A549 (cell line): ENCODE results near the gene HMCN1. TPM values are rescaled to one million over a fixed set of nuclear protein-coding genes. Genes with fewer than 3 reads are reported as not detected.

Experiments
- ATAC-seq, 2 experiments: fragments of 200-7000 bp in 1 of 2; fragments of >200 bp in 1 of 2; cut with Nextera tagmentation in 1 of 2; cut with Tn5 transposase in 1 of 2; 3 replicates each; pipeline versions ENCODE4 v1.8.0 to v1.9.1; 2018 to 2020; ENCODE audit warnings: mild to moderate bottlenecking in 1 of 2, moderate library complexity in 1 of 2
- CTCF ChIA-PET: fragments of 300-600 bp; sonication (Branson Sonifier 250); formaldehyde crosslinking; extraction: SDS; loops from one replicate; lab custom pipeline; 2021; ENCODE audit warnings: antibody characterized with exemption, inconsistent platforms; lab: Yijun Ruan, JAX
- POLR2A ChIA-PET: fragments of 350-600 bp; formaldehyde crosslinking; extraction: SDS; loops from one replicate; lab custom pipeline; 2021; ENCODE audit warnings: antibody characterized with exemption, inconsistent platforms; lab: Yijun Ruan, JAX
- DNase-seq, 2 experiments: peaks; one replicate each; pipeline versions ENCODE4 v3.0.0 to v3.0.0-alpha.2; 2011 to 2016; ENCODE audit warnings: low read depth in 1 of 2, low spot score in 1 of 2
- FAIRE-seq: peaks from 2 replicates; lab custom pipeline; 2011; peaks lifted over from hg19 to GRCh38; lab: Jason Lieb, UNC
- H3K27ac ChIP-seq, 2 experiments: fragments of >200 bp; sonication (Bioruptor Twin); formaldehyde crosslinking; 3 replicates each; pipeline ENCODE4 v1.5.1; 2016 to 2017
- H3K4me1 ChIP-seq: fragments of >200 bp; sonication (Bioruptor Twin); formaldehyde crosslinking; 3 replicates; pipeline ENCODE4 v1.6.1; 2016
- H3K4me2 ChIP-seq: fragments of >200 bp; sonication (Bioruptor Twin); formaldehyde crosslinking; 3 replicates; pipeline ENCODE4 v1.6.1; 2016
- H3K4me3 ChIP-seq: fragments of >200 bp; sonication (Bioruptor Twin); formaldehyde crosslinking; 3 replicates; pipeline ENCODE4 v1.5.1; 2016
- H3K9me3 ChIP-seq: fragments of >200 bp; sonication (Bioruptor Twin); formaldehyde crosslinking; 3 replicates; pipeline ENCODE4 v1.6.1; 2016
- BHLHE40 ChIP-seq: IDR thresholded peaks from 2 replicates; pipeline ENCODE4 v1.6.1; 2012; ENCODE audit warnings: low read depth, low read length, inconsistent platforms
- CBX2 ChIP-seq: fragments of 200-600 bp; sonication (generic); IDR thresholded peaks from 2 replicates; pipeline ENCODE4 v1.6.1; 2016; ENCODE audit warnings: low read depth, mild to moderate bottlenecking, borderline replicate concordance
- CEBPB ChIP-seq, 2 experiments: fragments of >200 bp in 1 of 2; sonication (Bioruptor Twin) in 1 of 2; formaldehyde crosslinking in 1 of 2; IDR thresholded peaks; 2 replicates each; pipeline ENCODE4 v1.6.1; 2012 to 2016
- EHMT2 ChIP-seq: fragments of 200-600 bp; sonication (generic); IDR thresholded peaks from 2 replicates; pipeline ENCODE4 v1.6.1; 2016; ENCODE audit warnings: antibody characterized with exemption, low read depth, mild to moderate bottlenecking, moderate library complexity
- ESRRA ChIP-seq: fragments of 150-350 bp; IDR thresholded peaks from 2 replicates; pipeline ENCODE4 v1.6.1; 2014; ENCODE audit warnings: mild to moderate bottlenecking, low read length, borderline replicate concordance
- GATA3 ChIP-seq: IDR thresholded peaks from 2 replicates; pipeline ENCODE4 v1.6.1; 2012; ENCODE audit warnings: borderline replicate concordance
- HDAC2 ChIP-seq: fragments of 200-600 bp; sonication (generic); IDR thresholded peaks from 2 replicates; pipeline ENCODE4 v1.6.1; 2016
- HOXA7 ChIP-seq: fragments of 250-450 bp; sonication (Bioruptor Pico); IDR thresholded peaks from 2 replicates; pipeline ENCODE4 v1.5.0; 2020; ENCODE audit warnings: mild to moderate bottlenecking, moderate library complexity
- HOXB13 ChIP-seq: fragments of 250-450 bp; sonication (Bioruptor Pico); IDR thresholded peaks from 2 replicates; pipeline ENCODE4 v1.5.0; 2020; ENCODE audit warnings: low read depth, mild to moderate bottlenecking, moderate library complexity
- HOXB5 ChIP-seq: fragments of 250-450 bp; sonication (Bioruptor Pico); IDR thresholded peaks from 2 replicates; pipeline ENCODE4 v1.5.0; 2020; ENCODE audit warnings: mild to moderate bottlenecking, moderate library complexity
- KDM1A ChIP-seq: fragments of 200-600 bp; sonication (generic); IDR thresholded peaks from 2 replicates; pipeline ENCODE4 v1.6.1; 2016; ENCODE audit warnings: low read depth, mild to moderate bottlenecking
- MAFK ChIP-seq: fragments of 450-650 bp; IDR thresholded peaks from 2 replicates; pipeline ENCODE4 v1.6.1; 2014; ENCODE audit not compliant: partially characterized antibody
- MYC ChIP-seq: IDR thresholded peaks from 2 replicates; pipeline ENCODE4 v1.6.1; 2012; ENCODE audit warnings: mild to moderate bottlenecking, inconsistent platforms, low read length, improper control_type of control experiment, borderline replicate concordance
- NFE2L2 ChIP-seq: fragments of 150-350 bp; conservative IDR thresholded peaks from 2 replicates; pipeline ENCODE4 v1.6.1; 2014; ENCODE audit warnings: low read length
- NPAS2 ChIP-seq: fragments of 250-450 bp; sonication (Bioruptor Pico); IDR thresholded peaks from 2 replicates; pipeline ENCODE4 v1.8.0; 2022; ENCODE audit warnings: mild to moderate bottlenecking, moderate library complexity, borderline replicate concordance
- POLR2A ChIP-seq: IDR thresholded peaks from 2 replicates; pipeline ENCODE4 v1.6.1; 2012; ENCODE audit warnings: mild to moderate bottlenecking, low read length
- POLR2AphosphoS2 ChIP-seq: conservative IDR thresholded peaks from 2 replicates; pipeline ENCODE4 v1.6.1; 2012; ENCODE audit warnings: low read length, improper control_type of control experiment, inconsistent platforms
- RARB ChIP-seq: fragments of 250-450 bp; sonication (Bioruptor Pico); IDR thresholded peaks from 2 replicates; pipeline ENCODE4 v1.8.0; 2021; ENCODE audit warnings: mild to moderate bottlenecking, moderate library complexity
- RCOR1 ChIP-seq: fragments of 150-350 bp; IDR thresholded peaks from 2 replicates; pipeline ENCODE4 v1.6.1; 2014; ENCODE audit warnings: antibody characterized with exemption, low read length, low read depth
- SMC3 ChIP-seq: fragments of >200 bp; sonication (Bioruptor Twin); formaldehyde crosslinking; IDR thresholded peaks from 3 replicates; pipeline ENCODE4 v1.6.1; 2018; ENCODE audit warnings: inconsistent platforms
- SREBF2 ChIP-seq: fragments of 450-650 bp; IDR thresholded peaks from 2 replicates; pipeline ENCODE4 v1.6.1; 2014; ENCODE audit warnings: mild to moderate bottlenecking, moderate library complexity
- TP53 ChIP-seq: fragments of 250-450 bp; sonication (Bioruptor Pico); IDR thresholded peaks from 2 replicates; pipeline ENCODE4 v1.5.0; 2021; ENCODE audit warnings: mild to moderate bottlenecking, moderate library complexity
- ZFP36 ChIP-seq: fragments of 450-650 bp; IDR thresholded peaks from 2 replicates; pipeline ENCODE4 v1.6.1; 2014; ENCODE audit warnings: borderline replicate concordance; ENCODE audit not compliant: partially characterized antibody
- ZSCAN20 ChIP-seq: fragments of 250-450 bp; sonication (Bioruptor Pico); IDR thresholded peaks from 2 replicates; pipeline ENCODE4 v1.8.0; 2022; ENCODE audit warnings: mild to moderate bottlenecking, moderate library complexity
- WGBS: methylation state at CpG from one replicate; pipeline ENCODE4 v1.1.6; 2017; ENCODE audit errors: missing lambda C conversion rate; 5-methylcytosine and 5-hydroxymethylcytosine counted together
- polyA plus RNA-seq, 4 experiments: library from polyadenylated mRNA; depleted of rRNA in 3 of 4; stranded (reverse); fragments of >200 nt; fragmentation: RNase III in 1 of 4; extraction: RNeasy Plus Mini Kit Qiagen cat#74134 plus additional on column Dnase treatment in 1 of 4; gene quantifications; 2 replicates in 3 of 4; 3 replicates in 1 of 4; pipeline ENCODE4 v1.2.3, GENCODE V29; 2011 to 2017
- TF ChIP-seq, protein P1 (sequence below): fragments of 150-350 bp; IDR thresholded peaks from 2 replicates; pipeline ENCODE4 v1.6.1; 2014; ENCODE audit warnings: low read depth, mild to moderate bottlenecking, low read length
- TF ChIP-seq, protein P2 (sequence below): fragments of >200 bp; sonication (Bioruptor Twin); formaldehyde crosslinking; IDR thresholded peaks from 2 replicates; pipeline ENCODE4 v1.6.1; 2016
- TF ChIP-seq, protein P3 (sequence below): fragments of 250-450 bp; sonication (Bioruptor Pico); IDR thresholded peaks from 2 replicates; pipeline ENCODE4 v1.5.0; 2020; ENCODE audit warnings: low read depth, mild to moderate bottlenecking, moderate library complexity
- TF ChIP-seq, protein P4 (sequence below): IDR thresholded peaks from 2 replicates; pipeline ENCODE4 v1.6.1; 2012; ENCODE audit warnings: low read depth, borderline replicate concordance
- TF ChIP-seq, protein P5 (sequence below): fragments of 250-450 bp; sonication (Bioruptor Pico); IDR thresholded peaks from 2 replicates; pipeline ENCODE4 v1.5.0; 2021; ENCODE audit warnings: mild to moderate bottlenecking, moderate library complexity, borderline replicate concordance
- TF ChIP-seq, protein P6 (sequence below): IDR thresholded peaks from 2 replicates; pipeline ENCODE4 v1.6.1; 2012

Gene HMCN1
- polyA plus RNA-seq, 2 of the 4 experiments (the other 2 are of a cell fraction), result 0.03 to 0.06 TPM

DNA sequence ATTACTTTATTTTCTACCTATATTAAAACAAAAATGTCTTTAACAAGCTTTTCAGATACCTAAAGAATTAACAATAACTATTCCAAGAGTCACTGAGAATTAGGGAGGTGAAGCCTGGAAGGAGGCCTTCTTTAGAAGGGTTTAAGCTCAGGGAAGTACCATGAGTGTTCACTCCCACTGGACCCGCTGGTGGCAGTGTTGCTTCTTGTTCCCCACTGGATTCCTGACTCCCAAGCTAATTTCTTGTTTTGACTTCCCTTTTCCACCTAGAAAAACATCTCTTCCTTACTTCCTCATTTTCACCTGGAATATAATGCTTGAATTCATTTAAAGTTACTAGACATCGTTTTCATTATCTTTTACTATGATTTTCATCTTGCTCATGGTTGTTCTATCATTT lies 264.2 kb downstream of the HMCN1 start (continued):
- TF ChIP-seq, protein P1, sequence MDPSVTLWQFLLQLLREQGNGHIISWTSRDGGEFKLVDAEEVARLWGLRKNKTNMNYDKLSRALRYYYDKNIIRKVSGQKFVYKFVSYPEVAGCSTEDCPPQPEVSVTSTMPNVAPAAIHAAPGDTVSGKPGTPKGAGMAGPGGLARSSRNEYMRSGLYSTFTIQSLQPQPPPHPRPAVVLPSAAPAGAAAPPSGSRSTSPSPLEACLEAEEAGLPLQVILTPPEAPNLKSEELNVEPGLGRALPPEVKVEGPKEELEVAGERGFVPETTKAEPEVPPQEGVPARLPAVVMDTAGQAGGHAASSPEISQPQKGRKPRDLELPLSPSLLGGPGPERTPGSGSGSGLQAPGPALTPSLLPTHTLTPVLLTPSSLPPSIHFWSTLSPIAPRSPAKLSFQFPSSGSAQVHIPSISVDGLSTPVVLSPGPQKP, result no peak

DNA sequence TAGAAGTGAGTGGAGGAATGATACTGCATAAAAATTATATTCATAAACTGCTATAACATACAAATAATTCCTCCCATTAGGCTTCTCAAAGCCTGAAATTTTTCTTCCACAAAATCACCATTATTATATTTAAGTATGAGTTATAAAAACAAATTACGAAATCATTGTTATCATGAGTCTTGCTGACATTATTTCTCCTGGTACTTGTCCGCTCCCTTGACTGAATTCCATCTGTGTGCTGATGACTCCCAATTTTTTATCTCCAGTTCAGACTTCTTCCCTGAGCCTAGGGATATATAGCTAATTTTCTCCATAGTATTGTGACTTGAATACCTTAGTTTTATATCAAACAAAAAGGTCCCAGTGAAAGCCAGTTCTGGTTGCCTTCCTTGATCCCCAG lies 268.2 kb downstream of the HMCN1 start:
- Histone ChIP-seq H3K4me3 (no peak overlapping the region), H3K4me2 (no peak overlapping the region), H3K27ac (no peak overlapping the region)
- WGBS, result 47% methylated on average over 2 of the region's 2 CpGs
- no peak for DNase-seq
- TF ChIP-seq CBX2 (no peak), SREBF2 (no peak), CEBPB (IDR thresholded peaks at IDR 0.05) (no peak), ZFP36 (no peak), POLR2AphosphoS2 (no peak), MAFK (no peak), NFE2L2 (no peak), RCOR1 (no peak), HDAC2 (no peak), HOXB13 (CRISPR knock-in tag) (no peak), HOXA7 (no peak), POLR2A (no peak), EHMT2 (no peak), MYC (no peak), TP53 (CRISPR knock-in tag) (no peak), SMC3 (no peak), ESRRA (no peak), HOXB5 (no peak)
- TF ChIP-seq, protein P2, sequence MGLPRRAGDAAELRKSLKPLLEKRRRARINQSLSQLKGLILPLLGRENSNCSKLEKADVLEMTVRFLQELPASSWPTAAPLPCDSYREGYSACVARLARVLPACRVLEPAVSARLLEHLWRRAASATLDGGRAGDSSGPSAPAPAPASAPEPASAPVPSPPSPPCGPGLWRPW, result no peak
- TF ChIP-seq, protein P3, sequence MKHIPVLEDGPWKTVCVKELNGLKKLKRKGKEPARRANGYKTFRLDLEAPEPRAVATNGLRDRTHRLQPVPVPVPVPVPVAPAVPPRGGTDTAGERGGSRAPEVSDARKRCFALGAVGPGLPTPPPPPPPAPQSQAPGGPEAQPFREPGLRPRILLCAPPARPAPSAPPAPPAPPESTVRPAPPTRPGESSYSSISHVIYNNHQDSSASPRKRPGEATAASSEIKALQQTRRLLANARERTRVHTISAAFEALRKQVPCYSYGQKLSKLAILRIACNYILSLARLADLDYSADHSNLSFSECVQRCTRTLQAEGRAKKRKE (CRISPR knock-in tag), result no peak
- TF ChIP-seq, all 56 proteins: peak for 0
- POLR2A ChIA-PET, result no interaction called here
- ATAC-seq (no peak), FAIRE-seq (no peak)
- H3K9me3 ChIP-seq, result no peaks in the 10 kb centered on the region
- H3K4me1 ChIP-seq, result no peaks in the 10 kb centered on the region
- CTCF ChIA-PET, result no interaction called here

DNA sequence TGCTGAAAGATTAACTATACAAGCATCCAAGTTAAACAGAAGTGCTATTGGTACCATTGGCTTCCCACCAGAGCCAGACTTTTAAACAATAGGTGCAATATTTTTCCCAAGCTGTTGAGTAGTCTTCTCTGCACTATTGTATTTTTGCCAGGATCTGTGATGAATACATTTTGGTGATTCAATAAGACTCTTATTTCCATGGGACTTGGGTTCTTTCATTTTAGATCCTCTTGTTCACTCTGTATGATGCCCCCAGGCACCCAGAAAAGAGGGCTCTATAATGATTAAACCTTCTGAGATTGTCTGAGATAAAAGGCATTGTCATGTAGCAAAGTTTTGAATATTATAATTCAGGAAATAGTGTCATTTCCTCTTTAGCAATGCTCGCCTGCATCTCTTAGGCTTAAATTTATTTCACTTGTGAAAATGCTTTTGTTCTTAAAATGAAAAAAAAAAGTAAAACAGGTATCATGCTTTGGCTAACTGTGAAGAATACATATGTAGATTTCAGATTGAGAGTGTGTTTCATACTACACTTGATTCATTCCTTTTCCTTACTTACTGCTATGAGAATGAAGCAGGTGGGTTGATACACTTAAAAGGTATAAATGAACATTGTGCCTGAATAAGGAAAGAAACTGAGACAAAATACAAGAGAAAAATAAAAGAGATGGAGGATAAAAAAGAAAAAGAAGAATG lies 275.0 kb downstream of the HMCN1 start:
- Histone ChIP-seq H3K9me3 (no peaks in the 10 kb centered on the region), H3K4me2 (no peak overlapping the region), H3K27ac (no peak overlapping the region), H3K4me1 (no peaks in the 10 kb centered on the region), H3K4me3 (no peak overlapping the region)
- FAIRE-seq (no peak), ATAC-seq (no peak), DNase-seq (no peak)
- 28% methylated on average over 1 of the region's 1 CpG for WGBS
- CTCF ChIA-PET, result interaction anchor here (0.6 kb wide), 1 partner anchor 19 kb away, joined by 3 read pairs; no protein-coding TSS in a partner anchor
- POLR2A ChIA-PET, result no interaction called here
- TF ChIP-seq, protein P4, sequence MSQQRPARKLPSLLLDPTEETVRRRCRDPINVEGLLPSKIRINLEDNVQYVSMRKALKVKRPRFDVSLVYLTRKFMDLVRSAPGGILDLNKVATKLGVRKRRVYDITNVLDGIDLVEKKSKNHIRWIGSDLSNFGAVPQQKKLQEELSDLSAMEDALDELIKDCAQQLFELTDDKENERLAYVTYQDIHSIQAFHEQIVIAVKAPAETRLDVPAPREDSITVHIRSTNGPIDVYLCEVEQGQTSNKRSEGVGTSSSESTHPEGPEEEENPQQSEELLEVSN, result no peak
- TF ChIP-seq, protein P3 (CRISPR knock-in tag), result no peak
- no peak for TF ChIP-seq SREBF2
- TF ChIP-seq, protein P1, result no peak
- TF ChIP-seq TP53 (CRISPR knock-in tag), result no peak
- TF ChIP-seq RARB, result no peak
- TF ChIP-seq NPAS2 (CRISPR knock-in tag), result no peak
- no peak for TF ChIP-seq BHLHE40
- TF ChIP-seq GATA3, result no peak
- TF ChIP-seq ZSCAN20 (CRISPR knock-in tag), result no peak
- no peak for TF ChIP-seq HOXB13 (CRISPR knock-in tag)
- TF ChIP-seq KDM1A, result no peak
- no peak for TF ChIP-seq HOXA7
- TF ChIP-seq, protein P5, sequence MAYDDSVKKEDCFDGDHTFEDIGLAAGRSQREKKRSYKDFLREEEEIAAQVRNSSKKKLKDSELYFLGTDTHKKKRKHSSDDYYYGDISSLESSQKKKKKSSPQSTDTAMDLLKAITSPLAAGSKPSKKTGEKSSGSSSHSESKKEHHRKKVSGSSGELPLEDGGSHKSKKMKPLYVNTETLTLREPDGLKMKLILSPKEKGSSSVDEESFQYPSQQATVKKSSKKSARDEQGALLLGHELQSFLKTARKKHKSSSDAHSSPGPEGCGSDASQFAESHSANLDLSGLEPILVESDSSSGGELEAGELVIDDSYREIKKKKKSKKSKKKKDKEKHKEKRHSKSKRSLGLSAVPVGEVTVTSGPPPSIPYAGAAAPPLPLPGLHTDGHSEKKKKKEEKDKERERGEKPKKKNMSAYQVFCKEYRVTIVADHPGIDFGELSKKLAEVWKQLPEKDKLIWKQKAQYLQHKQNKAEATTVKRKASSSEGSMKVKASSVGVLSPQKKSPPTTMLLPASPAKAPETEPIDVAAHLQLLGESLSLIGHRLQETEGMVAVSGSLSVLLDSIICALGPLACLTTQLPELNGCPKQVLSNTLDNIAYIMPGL, result no peak
- TF ChIP-seq, protein P6, sequence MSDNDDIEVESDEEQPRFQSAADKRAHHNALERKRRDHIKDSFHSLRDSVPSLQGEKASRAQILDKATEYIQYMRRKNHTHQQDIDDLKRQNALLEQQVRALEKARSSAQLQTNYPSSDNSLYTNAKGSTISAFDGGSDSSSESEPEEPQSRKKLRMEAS, result no peak
